HEK293T (cell line): ENCODE data around the gene ZNF536.

Source experiments
- CTCF ChIA-PET: fragments of 350-600 bp; formaldehyde crosslinking; extraction: SDS; loops from one replicate; lab custom pipeline; 2021; ENCODE audit warnings: antibody characterized with exemption, inconsistent platforms; lab: Yijun Ruan, JAX
- POLR2A ChIA-PET: fragments of 350-600 bp; formaldehyde crosslinking; extraction: SDS; loops from one replicate; lab custom pipeline; 2020; ENCODE audit warnings: antibody characterized with exemption, inconsistent platforms; lab: Yijun Ruan, JAX
- DNase-seq: peaks from one replicate; pipeline ENCODE4 v3.0.0; 2012; ENCODE audit warnings: mixed read lengths; ENCODE audit errors: extremely low spot score
- ARNT ChIP-seq: fragments of 450-650 bp; IDR thresholded peaks from 2 replicates; pipeline ENCODE4 v1.6.1; 2017; ENCODE audit warnings: mild to moderate bottlenecking
- BHLHE40 ChIP-seq: fragments of 450-650 bp; IDR thresholded peaks from 2 replicates; pipeline ENCODE4 v1.6.1; 2016; ENCODE audit warnings: mild to moderate bottlenecking, moderate library complexity, borderline replicate concordance
- CTBP1 ChIP-seq: fragments of 450-650 bp; IDR thresholded peaks from 2 replicates; pipeline ENCODE4 v1.6.1; 2016; ENCODE audit warnings: borderline replicate concordance
- ELF4 ChIP-seq: fragments of 450-650 bp; IDR thresholded peaks from 2 replicates; pipeline ENCODE4 v1.6.1; 2017; ENCODE audit warnings: antibody characterized with exemption
- FOXA1 ChIP-seq: fragments of 450-650 bp; IDR thresholded peaks from 2 replicates; pipeline ENCODE4 v1.6.1; 2016; ENCODE audit warnings: mild to moderate bottlenecking
- FOXK2 ChIP-seq: fragments of 450-650 bp; IDR thresholded peaks from 2 replicates; pipeline ENCODE4 v1.6.1; 2016; ENCODE audit warnings: mild to moderate bottlenecking
- FOXM1 ChIP-seq: fragments of 450-650 bp; IDR thresholded peaks from 2 replicates; pipeline ENCODE4 v1.6.1; 2017; ENCODE audit warnings: mild to moderate bottlenecking, borderline replicate concordance
- HDGF ChIP-seq: fragments of 450-650 bp; IDR thresholded peaks from 2 replicates; pipeline ENCODE4 v1.6.1; 2017; ENCODE audit warnings: antibody characterized with exemption, borderline replicate concordance
- L3MBTL2 ChIP-seq: fragments of 450-650 bp; conservative IDR thresholded peaks from 2 replicates; pipeline ENCODE4 v1.6.1; 2016; ENCODE audit warnings: mild to moderate bottlenecking
- LEF1 ChIP-seq: fragments of 450-650 bp; IDR thresholded peaks from 2 replicates; pipeline ENCODE4 v1.6.1; 2017; ENCODE audit warnings: mild to moderate bottlenecking, borderline replicate concordance
- NFRKB ChIP-seq: fragments of 450-650 bp; IDR thresholded peaks from 2 replicates; pipeline ENCODE4 v1.6.1; 2016; ENCODE audit warnings: mild to moderate bottlenecking, moderate library complexity
- SP1 ChIP-seq: fragments of 450-650 bp; IDR thresholded peaks from 2 replicates; pipeline ENCODE4 v1.6.1; 2017
- SUZ12 ChIP-seq: fragments of 450-650 bp; IDR thresholded peaks from 2 replicates; pipeline ENCODE4 v1.6.1; 2016; ENCODE audit warnings: mild to moderate bottlenecking
- TARDBP ChIP-seq: fragments of 450-650 bp; IDR thresholded peaks from 2 replicates; pipeline ENCODE4 v1.6.1; 2016
- ZNF384 ChIP-seq: fragments of 450-650 bp; IDR thresholded peaks from 2 replicates; pipeline ENCODE4 v1.6.1; 2016
- TF ChIP-seq, protein P1 (sequence below): fragments of 450-650 bp; IDR thresholded peaks from 2 replicates; pipeline ENCODE4 v1.6.1; 2016

The ZNF536 gene

DNA sequence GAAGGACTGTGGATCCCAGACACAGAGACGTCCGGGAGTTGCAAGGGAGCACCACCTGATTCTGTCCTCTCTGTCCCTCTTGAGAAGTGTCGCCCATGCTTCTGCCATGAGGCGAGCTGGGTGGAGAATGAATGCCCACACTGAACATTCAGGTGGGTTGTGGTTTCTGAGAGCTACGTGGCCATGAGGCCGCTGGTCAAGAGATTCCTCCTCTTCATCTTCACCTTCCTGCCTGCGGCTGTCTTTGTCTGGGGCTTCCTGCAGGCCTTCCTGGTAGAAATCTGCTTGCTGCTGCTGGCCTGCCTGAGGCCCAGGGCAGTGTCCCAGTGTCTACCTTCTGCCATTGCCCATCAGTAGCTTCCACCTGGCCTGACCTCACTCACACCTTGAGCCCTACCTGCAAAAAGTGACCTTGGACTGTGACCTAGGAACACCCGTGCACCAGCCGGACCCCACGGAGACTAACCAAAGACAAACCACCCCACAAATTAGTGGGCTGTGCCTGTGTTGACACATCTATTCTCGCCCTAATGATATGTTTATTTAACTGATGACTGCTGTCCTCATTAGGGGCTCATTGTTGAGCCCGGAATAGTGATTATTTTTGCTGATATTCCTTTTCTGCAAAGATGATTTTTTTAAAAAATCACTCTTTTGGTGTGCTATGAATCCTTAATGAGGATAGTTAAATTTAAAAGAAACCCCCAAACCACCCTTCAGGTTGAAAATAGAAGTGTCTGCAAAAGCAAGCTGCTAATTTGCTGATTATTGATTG is 38.7 kb upstream of the ZNF536 start:
- no peak for DNase-seq
- CTCF ChIA-PET = interaction anchor here (0.7 kb wide), 1 partner anchor 19 kb away, joined by 3 read pairs; no protein-coding TSS in a partner anchor
- POLR2A ChIA-PET = no interaction called here
- TF ChIP-seq, protein P1, sequence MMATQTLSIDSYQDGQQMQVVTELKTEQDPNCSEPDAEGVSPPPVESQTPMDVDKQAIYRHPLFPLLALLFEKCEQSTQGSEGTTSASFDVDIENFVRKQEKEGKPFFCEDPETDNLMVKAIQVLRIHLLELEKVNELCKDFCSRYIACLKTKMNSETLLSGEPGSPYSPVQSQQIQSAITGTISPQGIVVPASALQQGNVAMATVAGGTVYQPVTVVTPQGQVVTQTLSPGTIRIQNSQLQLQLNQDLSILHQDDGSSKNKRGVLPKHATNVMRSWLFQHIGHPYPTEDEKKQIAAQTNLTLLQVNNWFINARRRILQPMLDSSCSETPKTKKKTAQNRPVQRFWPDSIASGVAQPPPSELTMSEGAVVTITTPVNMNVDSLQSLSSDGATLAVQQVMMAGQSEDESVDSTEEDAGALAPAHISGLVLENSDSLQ = no peak
- no peak for TF ChIP-seq FOXA1
- no peak for TF ChIP-seq ARNT
- TF ChIP-seq FOXK2 = no peak
- no peak for TF ChIP-seq SUZ12
- TF ChIP-seq LEF1 = no peak

DNA sequence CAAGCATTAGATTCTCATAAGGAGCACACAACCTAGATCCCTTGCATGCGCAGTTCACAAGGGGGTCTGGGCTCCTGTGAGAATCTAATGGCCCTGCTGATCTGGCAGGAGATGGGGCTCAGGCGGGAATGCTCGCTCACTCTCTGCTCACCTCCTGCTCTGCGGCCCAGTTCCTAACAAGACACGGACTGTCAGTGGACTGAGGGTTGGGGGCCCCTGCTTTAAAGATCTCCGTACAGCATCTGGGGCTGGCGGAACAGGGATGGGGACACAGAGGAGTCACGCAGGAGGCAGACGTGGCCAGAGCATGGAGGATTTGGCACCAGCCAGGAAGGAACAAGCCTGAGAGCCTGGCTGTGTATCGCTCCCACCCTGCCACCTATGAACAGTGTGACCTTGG is 37.3 kb upstream of the ZNF536 start:
- DNase-seq = no peak
- no peak for TF ChIP-seq ELF4
- no peak for TF ChIP-seq L3MBTL2
- no peak for TF ChIP-seq ZNF384
- no peak for TF ChIP-seq ARNT
- TF ChIP-seq SUZ12 = no peak
- TF ChIP-seq FOXK2 = no peak
- TF ChIP-seq CTBP1 = no peak
- TF ChIP-seq HDGF = no peak
- POLR2A ChIA-PET = no interaction called here
- CTCF ChIA-PET = no interaction called here

DNA sequence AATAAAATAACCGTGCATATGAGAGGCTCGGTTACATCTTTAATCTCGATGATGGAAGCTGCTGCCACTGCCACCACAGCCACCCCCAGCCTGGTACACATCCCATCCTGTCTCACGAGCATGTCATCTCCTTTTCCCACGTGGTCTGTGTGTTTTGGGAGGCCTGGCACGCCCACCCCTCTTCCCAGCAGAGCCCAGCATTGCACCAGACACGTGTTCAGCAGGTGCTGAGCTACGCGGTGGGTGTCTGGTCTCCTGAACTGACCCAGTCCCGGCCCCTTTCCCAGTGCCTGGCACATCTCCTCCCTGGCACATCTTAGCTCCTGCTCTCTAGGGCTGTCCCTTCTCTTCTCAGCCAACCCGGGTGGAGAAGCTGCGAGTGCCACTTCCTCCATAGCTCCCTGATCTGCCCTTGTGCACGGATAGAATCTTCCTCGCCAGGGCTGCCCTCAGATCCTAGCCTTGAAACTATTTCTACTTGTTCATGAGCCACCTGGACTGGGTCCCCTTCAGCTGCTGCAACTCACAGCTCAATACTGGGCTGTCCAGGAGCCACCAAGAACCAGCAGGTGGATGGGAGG is 36.8 kb upstream of the ZNF536 start:
- CTCF ChIA-PET = no interaction called here
- TF ChIP-seq CTBP1 (no peak), FOXM1 (no peak)
- no peak for DNase-seq
- POLR2A ChIA-PET = no interaction called here

DNA sequence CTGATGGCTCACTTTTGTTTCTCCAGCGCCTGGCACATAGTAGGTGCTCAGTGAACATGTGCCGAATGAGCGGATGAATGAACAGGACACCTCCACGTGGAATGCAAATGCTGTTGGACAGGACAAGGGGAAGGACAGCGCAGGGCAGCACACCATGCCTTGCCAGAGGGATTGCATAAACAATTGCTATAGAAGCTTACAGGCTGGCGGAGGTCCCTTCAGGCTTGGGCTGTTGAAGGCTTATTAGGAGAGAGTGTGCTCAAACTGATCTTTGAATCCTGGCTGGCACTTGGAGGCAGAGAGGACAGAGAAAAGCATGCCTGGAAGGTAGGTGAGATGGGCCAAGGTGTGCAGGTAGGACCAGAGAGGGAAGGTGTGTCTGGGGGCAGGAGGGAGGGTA is 35.9 kb upstream of the ZNF536 start:
- DNase-seq = no peak
- ChIA-PET CTCF (no interaction called here), POLR2A (no interaction called here)
- no peak for TF ChIP-seq NFRKB
- TF ChIP-seq LEF1 = no peak
- TF ChIP-seq FOXA1 = no peak
- TF ChIP-seq BHLHE40 = no peak
- TF ChIP-seq CTBP1 = no peak
- TF ChIP-seq FOXM1 = no peak
- TF ChIP-seq ARNT = no peak
- no peak for TF ChIP-seq ELF4
- no peak for TF ChIP-seq ZNF384
- TF ChIP-seq FOXK2 = no peak
- TF ChIP-seq TARDBP = no peak
- TF ChIP-seq HDGF = no peak
- no peak for TF ChIP-seq SUZ12
- TF ChIP-seq, protein P1 = no peak

DNA sequence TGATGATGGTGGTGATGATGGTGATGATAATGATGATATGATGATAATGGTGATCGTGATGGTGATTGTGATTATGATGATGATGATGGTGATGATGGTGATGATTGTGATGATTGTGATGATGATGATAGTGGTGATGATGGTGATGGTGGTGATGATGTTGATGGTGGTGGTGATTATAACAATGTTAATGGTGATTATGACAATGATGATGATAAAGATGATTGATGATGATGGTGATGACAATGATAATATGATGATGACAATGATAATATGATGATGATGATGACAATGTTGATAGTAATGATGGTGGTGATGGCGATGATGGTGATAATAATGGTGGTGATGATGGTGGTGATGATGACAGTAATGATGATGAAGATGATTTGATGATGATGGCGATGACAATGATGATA is 34.1 kb upstream of the ZNF536 start:
- no peak for DNase-seq
- TF ChIP-seq TARDBP (peak; percentile 46; the same call in 1 of the 2 replicates), SP1 (no peak), HDGF (no peak), L3MBTL2 (no peak), CTBP1 (no peak; the same call in none of the 2 replicates), FOXM1 (no peak), FOXK2 (no peak)
- TF ChIP-seq, protein P1 = peak; percentile 32; the same call in 1 of the 2 replicates
- ChIA-PET POLR2A (no interaction called here), CTCF (no interaction called here)

DNA sequence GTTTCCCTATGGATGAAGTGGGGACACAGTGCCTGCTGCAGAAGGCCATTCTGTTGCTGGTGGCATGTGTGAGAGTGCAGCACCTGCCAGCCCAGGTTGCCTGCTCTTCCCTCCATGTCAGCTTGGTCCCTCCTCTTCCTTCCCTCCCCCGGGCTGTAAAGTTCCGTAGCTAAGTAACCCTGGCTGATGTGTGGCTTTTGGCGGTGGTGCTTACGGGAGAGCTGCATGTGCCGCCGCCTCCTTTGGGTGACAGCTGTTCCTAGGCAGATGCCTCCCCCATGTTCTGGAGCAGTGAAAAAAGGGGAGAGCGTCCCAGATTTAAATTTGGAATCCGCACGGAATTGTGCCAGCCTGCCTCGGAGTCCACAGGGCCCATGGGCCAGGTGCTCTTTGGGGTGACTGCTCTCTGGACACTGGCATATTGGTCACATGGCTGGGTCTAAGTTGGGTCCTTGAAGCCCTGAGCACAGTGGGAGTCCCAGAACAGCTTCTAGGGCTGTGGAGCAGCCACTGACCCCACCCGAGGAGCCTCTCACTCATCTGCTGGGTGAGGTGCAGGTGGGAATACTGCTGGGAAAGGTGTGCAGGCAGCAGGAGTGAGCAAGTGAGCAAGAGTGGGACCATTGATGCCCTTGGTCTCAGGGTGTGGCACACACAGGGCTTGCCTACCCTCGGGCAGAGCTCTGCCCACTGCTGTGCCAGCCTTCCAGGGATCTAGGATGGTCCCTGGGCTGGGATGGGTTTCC is 33.1 kb upstream of the ZNF536 start:
- ChIA-PET CTCF (no interaction called here), POLR2A (no interaction called here)
- TF ChIP-seq SUZ12 (no peak), SP1 (no peak), L3MBTL2 (no peak), LEF1 (no peak), TARDBP (no peak)
- DNase-seq = no peak
